HG02852 (cell line): ENCODE data around the gene LTN1.
"Not testable (repeated sequence)": the region's sequence is repeated elsewhere in the genome, so short reads cannot be mapped to it uniquely, and the experiment has no call there.

Experiments used
- ATAC-seq: cut with Tn5 transposase; IDR thresholded peaks from one replicate; pipeline ENCODE4 v1.9.1; 2021; ENCODE audit warnings: mild to moderate bottlenecking, moderate library complexity; ENCODE audit not compliant: unreplicated experiment

LTN1 gene, protein sequence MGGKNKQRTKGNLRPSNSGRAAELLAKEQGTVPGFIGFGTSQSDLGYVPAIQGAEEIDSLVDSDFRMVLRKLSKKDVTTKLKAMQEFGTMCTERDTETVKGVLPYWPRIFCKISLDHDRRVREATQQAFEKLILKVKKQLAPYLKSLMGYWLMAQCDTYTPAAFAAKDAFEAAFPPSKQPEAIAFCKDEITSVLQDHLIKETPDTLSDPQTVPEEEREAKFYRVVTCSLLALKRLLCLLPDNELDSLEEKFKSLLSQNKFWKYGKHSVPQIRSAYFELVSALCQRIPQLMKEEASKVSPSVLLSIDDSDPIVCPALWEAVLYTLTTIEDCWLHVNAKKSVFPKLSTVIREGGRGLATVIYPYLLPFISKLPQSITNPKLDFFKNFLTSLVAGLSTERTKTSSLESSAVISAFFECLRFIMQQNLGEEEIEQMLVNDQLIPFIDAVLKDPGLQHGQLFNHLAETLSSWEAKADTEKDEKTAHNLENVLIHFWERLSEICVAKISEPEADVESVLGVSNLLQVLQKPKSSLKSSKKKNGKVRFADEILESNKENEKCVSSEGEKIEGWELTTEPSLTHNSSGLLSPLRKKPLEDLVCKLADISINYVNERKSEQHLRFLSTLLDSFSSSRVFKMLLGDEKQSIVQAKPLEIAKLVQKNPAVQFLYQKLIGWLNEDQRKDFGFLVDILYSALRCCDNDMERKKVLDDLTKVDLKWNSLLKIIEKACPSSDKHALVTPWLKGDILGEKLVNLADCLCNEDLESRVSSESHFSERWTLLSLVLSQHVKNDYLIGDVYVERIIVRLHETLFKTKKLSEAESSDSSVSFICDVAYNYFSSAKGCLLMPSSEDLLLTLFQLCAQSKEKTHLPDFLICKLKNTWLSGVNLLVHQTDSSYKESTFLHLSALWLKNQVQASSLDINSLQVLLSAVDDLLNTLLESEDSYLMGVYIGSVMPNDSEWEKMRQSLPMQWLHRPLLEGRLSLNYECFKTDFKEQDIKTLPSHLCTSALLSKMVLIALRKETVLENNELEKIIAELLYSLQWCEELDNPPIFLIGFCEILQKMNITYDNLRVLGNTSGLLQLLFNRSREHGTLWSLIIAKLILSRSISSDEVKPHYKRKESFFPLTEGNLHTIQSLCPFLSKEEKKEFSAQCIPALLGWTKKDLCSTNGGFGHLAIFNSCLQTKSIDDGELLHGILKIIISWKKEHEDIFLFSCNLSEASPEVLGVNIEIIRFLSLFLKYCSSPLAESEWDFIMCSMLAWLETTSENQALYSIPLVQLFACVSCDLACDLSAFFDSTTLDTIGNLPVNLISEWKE (N-terminal part only)

DNA sequence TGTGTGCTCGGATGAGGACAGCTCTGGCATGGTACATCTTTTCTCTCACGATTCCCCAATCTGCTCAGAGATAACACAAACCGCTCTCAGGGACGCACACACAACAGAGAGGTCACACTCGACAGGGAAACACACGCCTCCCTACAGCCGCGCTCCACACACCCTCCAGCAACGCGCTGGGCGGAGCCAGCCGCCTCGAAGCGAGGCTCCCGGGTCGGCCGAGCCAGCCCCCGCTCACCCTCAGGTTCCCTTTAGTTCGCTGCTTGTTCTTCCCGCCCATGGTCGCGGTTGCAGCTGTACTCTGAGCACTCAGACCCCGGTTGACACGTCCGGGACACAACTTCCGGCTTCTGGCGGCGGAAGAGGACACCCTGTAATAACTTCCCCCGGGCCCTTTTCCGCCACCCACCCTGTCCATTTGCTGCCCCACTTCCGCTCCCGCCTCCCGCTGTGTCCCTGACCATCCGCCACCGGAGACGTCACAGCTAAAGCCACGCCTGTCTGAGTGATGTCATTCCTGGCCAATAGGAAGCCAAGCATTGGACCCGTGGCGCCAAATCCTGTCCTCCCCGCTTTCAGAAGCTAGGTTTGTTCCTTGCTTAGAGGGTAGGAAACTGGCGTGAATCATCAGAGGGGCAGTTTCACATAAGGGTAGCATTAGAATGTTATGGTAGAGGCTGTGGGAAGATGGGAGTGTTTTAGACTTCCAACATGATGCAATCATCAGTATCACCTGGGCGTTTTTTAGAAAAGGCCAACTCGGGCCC is at the start of gene LTN1:
Gene LTN1 (minus strand): TSS at position 352 of the 767 bp plus-strand sequence. CDS start 72 bp downstream, at position 280.
- peak; percentile 97 for ATAC-seq

DNA sequence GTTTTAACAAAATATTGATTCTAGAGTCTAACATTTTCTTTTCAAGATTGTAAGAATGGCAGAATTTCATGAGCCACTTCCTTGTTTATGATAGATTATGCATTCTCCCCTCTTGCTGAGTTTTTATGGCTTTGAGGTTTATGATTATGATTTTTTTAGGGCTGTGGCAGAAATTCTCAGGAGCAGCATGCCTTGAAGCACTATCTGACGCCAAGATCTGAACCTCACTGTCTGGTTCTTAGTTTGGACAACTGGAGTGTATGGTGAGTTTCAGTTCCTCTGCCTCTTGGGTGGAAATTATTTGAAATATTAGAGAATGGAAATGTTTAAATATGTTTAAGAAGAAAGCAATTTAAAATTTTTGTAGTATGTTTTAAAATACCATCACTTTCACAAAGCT is 42.0 kb upstream of the LTN1 start:
- no peak for ATAC-seq

DNA sequence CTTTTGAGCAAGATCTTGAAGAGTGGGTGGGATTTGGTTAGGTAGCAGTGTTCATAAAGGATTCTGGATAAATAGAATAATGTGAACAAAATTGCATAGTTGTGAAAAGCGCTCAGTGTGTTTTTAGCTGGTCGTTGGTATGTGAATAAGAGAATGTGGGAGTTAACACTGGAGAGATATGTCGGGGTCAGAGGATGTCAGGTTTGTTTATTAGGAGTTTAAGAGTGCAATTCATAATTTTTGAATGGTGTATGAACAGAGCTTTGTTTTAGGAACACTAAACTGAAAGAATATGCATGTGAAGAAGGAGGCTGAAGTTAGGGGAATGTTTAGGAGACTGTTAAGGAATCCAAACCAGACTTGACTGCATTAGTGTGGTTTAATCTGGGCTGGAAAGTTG is 41.2 kb upstream of the LTN1 start:
- no peak for ATAC-seq

DNA sequence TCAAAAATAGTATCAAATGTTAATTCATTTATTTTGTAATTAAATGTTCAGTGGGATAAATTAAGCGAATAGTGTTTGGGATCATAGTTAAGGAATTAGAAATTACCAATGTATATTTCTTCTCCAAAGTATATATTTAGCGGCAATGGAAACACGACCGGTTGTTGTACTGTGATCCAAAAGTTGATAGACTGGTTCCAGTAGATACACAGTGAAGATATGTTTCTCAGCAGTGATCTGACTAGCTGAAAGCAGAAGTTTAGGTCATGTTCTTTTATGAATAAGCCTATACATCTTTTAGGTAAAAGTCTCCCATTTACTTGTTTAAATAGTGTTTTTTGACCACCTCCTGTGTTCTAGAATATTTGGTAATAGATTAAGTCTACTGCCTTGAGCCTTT is 40.6 kb upstream of the LTN1 start:
- ATAC-seq, result no peak

DNA sequence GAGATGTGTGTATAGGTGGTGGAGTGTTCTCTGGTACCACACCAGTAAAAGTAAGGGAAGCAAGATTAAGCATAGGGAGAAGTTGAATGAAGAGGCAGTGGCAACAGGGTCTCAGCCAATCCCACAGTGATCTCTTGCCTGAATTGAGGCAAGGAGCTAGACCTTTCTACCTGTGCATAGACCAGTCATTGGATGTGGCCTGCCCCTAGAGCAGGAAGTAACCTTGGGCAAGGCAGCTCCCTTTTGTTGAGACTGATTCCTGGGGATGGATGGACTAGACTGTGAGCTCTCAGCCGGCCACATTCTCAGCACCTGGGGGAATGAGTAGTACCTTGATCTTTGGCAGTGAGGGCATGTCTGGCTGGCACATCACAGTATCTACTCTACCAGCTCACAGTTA is 38.2 kb upstream of the LTN1 start:
- no peak for ATAC-seq

DNA sequence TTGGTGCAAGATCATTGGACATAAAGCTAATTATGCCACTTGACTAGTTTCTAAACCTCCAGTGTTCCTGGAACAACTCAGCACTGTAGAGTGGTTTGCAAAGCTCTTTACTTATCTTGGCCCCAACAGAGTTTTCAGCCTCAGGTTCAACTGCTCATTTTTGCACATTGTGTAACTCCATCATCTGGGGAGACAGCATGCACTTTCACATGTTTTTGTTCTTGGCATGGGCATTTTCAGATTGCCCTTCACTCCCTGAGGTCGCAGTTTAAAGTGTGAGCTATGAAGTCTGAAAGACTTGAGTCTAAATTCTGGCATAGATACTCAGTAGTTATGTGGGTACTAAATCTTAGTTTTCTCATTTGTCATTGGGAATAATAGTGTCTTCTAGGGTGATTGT is 36.8 kb upstream of the LTN1 start:
- ATAC-seq, result no peak

DNA sequence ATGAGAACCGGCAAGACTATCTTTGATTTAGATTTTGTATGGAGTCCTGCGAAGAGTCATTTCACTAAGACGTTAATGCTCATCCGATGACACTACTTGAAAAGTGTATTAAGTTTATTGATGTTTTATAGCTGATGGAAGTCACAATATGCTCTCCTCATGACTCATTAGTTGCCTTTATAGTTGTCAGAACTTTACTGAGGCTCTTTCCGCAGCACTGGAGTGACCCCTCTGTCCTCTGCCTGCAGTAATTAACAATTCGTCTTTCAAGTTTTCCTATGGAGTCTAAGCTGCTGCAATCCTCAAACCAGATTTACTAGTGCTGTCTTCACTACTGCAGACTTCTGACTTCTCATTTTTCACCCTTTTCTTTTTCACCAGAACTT is 32.6 kb upstream of the LTN1 start:
- ATAC-seq, result no peak

DNA sequence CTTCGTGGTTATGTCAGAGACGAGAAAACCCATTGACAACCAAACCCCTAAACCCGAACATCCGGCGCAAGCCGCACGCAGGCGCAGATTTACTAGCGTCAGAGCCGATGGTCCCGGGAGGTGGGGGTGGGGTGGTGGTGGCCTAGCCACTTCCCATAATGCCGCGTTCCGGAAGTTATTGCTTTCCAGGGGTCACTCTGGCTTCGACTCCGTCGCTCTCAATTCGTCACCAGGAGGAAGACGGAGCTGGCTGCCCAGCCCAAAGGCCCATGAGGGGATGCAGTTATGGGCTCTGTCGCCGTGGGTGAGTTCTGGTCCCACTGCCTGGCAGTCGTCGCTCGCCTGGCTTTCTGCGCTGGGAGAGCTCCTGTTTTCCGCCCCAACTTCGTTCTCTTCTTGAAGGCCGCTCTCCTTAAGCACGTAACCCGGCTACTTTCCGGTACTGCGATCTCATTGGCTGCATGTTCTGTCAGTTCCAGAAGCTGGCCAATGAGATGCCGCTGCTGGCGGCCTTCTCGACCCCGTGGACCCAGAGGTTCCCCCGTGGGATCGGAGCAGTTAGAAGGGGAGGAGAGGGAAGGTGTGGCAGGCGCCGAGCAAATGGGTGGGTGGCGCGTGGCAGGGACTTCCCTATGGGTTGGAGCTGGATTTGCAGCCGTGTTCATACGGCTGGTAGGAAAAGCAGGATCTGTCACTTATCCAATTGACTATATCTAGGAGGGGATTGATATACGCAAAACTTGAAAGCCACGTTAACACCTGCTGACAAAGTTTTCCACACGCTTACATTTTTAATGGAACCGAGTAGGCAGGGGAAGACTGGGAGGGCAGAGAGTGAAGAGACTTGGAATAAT is 32.0 kb upstream of the LTN1 start, which contains the start of gene USP16:
Gene USP16 (plus strand): TSS at position 195 of the 854 bp plus-strand sequence. CDS start 3,246 bp downstream, outside the sequence.
- peak; percentile 98 for ATAC-seq

DNA sequence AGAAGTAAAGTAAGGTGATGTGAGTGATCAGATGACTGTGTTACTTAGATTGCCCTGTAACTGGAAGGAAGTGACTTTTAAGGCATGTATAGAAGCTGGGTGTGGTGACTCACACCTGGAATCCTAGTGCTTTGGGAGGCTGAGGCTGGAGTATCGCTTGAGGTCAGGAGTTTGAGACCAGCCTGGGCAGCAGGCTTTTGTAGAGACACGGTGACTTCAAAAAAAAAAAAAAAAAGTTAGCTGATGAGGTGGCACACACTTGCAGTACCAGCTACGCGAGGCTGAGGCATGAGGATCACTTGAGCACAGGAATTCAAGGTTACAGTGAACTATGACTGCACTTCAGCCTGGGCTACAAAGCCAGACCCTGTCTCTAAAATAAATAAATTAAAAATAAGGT is 29.5 kb upstream of the LTN1 start:
- no peak for ATAC-seq

DNA sequence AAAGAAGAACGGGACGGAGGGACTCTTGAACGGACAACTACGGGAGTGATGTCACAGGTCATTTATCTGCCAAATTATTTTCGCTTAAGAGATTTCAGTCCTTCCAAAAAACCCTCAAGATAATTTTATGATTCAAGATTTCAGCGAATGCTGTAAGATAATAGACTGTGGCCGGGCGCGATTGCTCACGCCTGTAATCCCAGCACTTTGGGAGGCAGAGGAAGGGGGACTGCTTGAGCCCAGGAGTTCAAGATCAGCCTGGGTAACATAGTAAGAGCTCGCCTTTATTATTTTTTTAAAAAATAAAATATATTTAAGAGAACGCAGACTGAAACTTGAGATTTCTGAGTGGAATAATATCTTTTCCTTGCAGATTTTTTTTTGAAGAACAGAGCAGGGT is 25.9 kb upstream of the LTN1 start:
- ATAC-seq, result peak; percentile 16

DNA sequence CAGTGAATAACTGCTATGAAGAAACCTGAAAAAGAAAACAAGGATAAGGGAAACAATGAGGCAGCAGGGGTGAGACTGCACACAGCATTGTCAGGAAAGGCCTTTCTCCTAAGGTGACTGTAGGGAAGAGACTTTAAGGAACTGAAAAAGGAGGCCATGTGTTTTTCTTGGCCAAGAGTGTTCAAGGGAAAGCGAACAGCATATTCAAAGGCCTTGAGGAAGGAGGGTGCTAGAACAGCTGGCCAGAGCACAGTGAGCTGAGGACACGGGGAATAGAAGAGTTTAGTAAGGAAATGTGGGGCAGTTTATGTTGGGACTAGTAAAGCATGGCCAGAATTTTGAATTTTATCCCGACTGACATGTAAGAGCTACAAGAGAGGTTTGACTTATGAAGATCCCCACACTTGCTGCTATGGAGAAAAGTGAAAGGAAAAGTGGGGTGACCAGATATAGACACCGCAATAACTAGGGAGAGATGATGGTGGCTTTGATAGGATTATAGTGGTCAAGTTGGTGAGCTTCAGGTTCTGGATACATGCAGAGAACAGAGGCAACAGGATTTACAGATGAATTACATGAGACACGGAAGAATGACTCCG is 25.1 kb upstream of the LTN1 start:
- no peak for ATAC-seq

DNA sequence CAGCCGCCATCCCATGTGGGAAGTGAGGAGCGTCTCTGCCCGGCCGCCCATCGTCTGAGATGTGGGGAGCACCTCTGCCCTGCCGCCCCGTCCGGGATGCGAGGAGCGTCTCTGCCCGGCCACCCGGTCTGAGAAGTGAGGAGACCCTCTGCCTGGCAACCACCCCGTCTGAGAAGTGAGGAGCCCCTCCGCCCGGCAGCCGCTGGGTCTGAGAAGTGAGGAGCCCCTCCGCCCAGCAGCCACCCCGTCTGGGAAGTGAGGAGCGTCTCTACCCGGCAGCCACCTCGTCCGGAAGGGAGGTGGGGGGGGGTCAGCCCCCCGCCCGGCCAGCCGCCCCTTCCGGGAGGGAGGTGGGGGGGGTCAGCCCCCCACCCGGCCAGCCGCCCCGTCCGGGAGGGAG is 18.6 kb upstream of the LTN1 start:
- not testable (repeated sequence) for ATAC-seq

DNA sequence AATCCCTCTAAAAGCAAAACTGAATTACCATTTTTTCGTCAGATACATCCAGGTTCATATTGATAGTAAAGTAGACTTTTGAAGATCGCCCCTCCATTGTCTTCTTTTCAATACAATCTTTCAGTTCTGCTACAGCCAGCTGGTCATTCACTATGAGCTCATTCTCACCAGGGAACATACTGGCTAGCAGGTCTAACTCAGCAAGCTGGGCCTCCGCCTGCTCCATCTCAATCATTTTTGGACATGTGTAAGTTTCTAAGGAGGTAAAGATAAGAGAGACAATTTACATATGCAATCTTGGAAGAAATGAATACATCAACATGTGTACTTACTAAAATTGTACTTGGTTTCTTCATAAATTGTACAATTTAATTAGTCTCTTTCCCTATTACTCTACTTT is 15.7 kb upstream of the LTN1 start:
- ATAC-seq, result no peak

DNA sequence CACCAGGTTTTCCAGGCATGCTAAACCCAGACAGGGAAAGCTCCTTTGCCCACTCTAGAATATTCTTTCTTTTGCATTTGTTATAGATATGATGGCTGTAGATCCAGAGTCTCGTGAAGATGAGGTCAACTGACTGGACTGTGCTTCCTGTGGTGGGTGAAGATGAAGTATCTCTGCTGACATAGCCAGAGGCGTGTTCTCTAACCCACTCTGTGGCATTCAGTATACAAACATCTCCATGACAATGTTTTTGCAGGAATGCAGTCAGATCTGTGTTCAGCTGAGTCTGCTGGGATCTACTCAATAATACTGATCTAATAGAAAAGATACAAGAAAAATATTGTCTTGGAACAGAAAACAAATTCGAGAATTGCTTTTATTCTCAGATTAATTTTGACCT is 15.1 kb upstream of the LTN1 start:
- no peak for ATAC-seq

DNA sequence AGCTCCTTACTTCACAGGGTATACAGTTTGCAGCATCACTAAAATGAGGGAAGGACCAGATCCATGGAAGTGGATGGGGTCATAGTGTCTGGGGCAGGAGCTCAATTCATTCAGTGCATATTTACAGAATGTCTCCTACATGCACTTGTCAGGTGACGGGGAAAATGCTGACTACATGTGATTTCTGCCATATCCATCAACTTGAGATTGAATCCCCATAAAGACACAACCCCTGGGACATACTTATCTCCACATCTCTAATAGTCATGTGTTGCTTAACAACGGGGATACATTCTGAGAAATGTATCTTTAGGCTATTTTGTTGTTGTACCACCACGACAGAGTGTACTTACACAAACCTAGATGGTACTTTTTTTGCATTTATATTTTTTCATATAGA is 14.5 kb upstream of the LTN1 start:
- no peak for ATAC-seq

DNA sequence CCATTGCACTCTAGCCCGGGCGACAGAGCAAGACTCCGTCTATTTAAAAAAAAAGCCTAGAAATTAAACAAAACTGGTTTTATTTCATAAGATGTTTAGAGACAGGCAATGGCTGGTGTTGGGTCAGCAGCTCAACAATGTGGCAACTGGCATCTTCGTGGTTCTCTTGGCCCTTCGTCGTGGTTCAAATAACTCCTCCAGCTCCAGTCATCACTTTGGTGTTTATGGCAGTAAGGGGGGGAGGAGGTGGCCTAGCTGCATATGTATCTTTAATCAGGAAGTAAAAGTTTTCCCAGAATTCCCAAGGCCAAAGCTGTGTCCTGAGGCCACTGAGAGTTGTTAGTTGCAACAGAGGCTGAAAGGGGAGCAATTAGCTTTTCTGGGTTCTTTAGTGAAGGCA is 13.0 kb upstream of the LTN1 start:
- no peak for ATAC-seq

DNA sequence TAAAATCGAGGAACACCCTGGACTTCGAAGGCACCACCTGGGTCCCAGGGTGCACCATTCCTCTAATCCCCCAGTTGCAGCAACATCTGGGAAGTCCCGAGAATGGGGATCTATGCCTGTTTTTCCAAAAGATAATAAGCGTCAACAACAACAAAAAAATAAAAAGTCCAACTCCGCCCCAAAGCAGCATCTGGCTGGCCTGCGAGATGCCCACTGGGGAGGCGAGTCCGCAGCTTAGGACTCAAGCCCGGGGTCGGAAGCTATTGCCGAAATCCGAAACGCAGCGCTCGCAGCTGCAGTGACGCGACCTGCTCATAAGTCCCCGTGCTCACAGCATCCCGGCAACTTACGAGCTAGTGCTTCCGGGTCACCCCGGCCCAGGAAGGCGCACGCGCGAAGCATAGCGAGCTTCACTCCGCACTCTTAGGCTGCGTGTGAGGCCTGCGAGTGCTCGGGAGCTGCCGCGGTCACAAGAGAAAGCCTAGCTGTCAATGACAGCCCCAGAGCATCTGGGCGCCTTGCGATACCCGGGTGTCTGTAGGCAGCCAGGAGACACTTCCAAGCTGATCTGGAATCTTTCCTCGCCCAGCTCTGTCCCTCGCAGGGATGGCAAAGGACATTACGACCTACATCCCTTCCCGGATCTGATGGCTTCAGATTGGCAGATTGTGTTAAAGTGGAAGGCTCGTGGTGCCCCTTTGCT is 9.9 kb upstream of the LTN1 start:
- ATAC-seq, result peak; percentile 100

DNA sequence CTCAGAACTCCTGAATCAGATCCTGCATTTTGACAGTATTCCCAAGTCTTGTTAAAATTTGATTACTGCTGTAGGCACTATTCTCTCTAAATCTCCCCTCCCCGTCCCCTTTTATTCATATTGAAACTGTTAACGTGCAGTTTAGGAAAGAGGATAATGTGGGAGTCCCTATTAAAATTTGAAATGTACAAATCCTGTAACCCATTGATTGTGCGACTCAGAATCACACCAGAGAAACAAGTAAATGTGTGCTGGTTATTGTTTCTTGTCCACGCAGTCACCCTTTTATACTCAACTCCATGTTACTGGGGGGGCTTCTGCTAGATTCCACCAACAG is 584 bp upstream of the LTN1 start:
- no peak for ATAC-seq
